Globus pallidus (tissue), 1 donor: ENCODE data around the gene UNC5B.

Experiments used
- DNase-seq: peaks from one replicate; pipeline ENCODE4 v3.0.0-alpha.2; 2015; ENCODE audit warnings: low spot score

The UNC5B gene

DNA sequence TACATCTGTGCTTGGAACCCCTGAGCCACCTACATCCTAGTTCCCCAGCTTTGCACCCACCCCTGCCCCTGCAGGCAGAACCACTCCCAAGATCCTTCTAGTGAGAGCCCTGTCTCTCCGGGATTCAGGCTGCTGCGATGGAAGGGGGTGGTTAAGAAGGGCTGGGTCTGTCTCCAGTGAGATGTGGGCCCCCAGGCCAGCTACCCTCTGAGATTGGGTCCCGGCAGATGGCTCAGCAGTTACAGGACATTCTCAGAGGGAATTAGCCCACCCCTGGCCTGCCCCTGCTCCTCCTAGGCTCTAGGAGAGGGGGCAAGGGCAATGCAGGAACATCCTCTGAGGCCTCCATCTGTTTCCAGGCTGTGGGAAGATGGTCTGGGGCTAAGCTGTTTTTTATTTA lies 134.4 kb downstream of the UNC5B start:
- no peak for DNase-seq

DNA sequence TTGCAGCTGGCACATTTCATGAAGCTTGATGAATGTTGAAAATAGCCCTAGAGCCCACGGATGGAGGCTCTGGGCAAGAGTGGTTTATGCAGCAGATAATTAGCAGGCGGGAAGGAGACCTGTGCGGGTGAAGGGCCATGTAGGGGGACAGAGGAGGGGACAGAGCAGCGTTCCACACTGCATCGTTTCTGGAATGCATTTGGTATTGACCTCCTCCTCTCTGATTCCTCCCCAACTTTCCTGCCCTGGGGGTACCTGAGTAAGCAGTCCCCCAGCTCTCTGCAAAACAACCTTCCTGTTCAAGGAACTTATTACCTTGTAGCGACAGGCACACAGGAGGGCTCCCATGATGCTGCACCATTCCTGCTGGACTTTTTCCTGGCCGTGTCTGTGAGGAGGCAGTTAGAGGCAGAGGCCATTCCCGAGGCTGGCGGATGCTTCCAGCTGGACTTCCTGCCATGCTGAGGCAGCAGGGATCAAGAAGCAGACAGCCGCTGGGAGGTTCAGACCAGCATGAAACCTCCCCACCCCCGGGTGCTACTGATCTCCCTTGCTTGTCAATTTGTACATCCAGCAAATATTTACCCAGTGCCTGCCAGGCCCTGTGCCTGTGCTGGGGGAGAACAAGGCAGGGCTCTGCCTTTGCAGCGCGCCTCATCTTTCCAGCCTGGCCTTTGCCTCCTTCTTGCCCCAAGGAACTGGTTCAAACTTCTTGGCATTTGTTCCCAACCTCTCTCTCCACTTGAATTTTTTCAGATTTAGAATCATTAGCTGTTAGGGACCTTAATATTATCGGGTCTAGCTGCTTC lies 135.4 kb downstream of the UNC5B start:
- DNase-seq: no peak

DNA sequence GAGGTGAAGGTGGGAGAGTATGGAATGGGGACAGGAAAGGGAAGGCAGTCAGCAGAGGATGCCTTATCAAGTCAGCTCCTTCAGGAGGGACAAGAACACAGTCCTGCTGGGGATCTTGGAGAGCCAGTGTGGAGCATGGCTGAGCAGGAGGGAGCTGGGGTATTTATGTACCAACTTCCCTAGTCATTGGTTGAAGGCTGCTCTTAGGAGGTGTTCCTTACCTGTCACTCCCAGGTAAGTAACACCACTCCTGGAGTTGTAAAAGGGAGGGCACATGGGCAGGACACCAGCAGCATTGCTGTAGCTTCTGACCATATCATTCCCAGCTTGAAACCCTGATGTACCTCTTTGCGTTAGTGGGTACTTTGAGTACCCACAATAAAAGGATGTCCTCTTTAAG lies 136.5 kb downstream of the UNC5B start:
- no peak for DNase-seq

DNA sequence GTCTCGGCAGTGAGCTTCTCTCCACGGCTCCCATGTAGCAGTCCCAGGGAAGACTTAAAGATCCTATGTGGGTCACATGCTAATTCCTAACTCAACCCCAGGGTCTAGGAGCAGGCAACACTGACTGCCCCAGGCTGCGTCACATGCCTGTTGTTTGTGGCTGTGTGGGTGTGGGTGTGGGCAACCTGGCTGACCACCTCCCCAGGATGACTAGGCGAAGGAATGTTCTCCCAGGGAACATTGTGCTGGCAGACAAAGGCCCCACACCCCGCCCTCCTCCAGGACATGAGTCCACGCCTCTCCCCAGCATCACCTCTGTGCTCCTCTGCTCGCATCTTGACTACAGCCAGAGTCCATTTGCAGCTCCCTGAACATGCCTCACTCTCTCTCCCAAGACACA lies 137.0 kb downstream of the UNC5B start:
- DNase-seq: no peak

DNA sequence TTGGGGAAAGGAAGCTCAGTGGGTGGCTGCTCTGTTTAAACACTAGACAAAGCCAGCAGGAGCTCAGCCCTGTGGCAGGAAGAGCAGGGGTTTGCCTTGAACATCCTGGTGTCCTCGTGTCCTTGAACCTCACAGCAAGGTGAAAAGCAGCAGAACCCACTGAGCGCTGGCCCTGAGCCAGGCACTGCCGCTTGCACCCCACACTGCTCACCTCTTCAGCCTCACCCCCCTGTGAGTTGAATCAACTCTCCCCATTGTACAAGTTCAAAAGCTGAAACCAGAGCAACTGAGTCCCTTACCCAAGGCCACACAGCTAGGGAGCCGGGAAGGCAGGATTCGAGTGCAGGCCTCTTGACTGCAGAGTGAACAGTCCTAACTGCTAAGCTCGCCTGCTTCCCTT lies 138.7 kb downstream of the UNC5B start:
- no peak for DNase-seq

DNA sequence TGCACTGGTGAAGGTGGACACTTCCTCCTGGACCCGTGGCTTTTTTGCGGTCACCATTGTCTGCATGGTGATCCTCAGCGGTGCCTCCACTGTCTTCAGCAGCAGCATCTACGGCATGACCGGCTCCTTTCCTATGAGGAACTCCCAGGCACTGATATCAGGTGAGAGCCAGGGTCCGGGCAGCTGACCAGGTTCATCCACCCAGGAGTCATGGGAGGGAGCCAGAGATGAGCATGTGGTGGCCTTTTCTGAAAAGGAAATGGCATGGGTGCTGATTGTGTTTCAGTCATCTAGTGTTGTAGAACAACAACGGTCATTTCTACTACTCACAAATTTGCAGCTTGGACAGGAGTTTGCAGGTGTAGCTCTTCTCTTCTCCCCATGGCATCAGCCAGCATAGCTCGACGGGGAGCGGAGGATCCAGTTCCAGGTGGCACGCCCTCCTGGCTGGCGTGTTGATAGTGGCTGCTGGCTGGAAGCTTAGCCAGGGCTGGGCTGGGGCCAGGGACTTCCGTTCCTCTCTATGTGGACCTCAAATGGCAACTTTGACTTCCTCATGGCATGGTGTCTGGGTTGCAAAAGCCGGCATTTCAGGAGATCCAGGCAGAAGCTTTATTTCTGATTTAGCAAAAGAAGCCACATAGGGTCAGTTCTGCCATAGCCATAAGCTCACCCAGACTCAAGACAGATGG lies 139.4 kb downstream of the UNC5B start:
- peak; percentile 42 for DNase-seq
